Measurements from ENCODE around the gene CLIC5.

Gene CLIC5

GRCh38 chr6:45965007-45965406 lies 50.7 kb downstream of the CLIC5 start:
- DNase-seq (ENCODE audit: low read depth in 1 of 2, low spot score in 1 of 2) = no peak
- no peaks in the 10 kb centered on the region for H3K27me3 ChIP-seq (ENCODE audit: insufficient read depth, poor library complexity, severe bottlenecking)
- H3K4me3 ChIP-seq (replicated peaks; ENCODE audit: insufficient read depth, low read length) = no peak overlapping the region
- no peak overlapping the region for H3K27ac ChIP-seq (replicated peaks)
- TF ChIP-seq GABPA (IDR thresholded peaks at IDR 0.05; ENCODE audit: low read depth) (no peak), POLR2AphosphoS5 (IDR thresholded peaks at IDR 0.05; ENCODE audit: low read depth) (no peak), CTCF (IDR thresholded peaks at IDR 0.05; ENCODE audit: insufficient read depth, low read length) (no peak)

GRCh38 chr6:45964300-45964699 lies 51.4 kb downstream of the CLIC5 start:
- Histone ChIP-seq H3K4me3 (replicated peaks; ENCODE audit: insufficient read depth, low read length) (no peak overlapping the region), H3K27ac (replicated peaks) (no peak overlapping the region), H3K27me3 (ENCODE audit: insufficient read depth, poor library complexity, severe bottlenecking) (no peaks in the 10 kb centered on the region)
- DNase-seq (ENCODE audit: low read depth in 1 of 2, low spot score in 1 of 2) = no peak
- TF ChIP-seq SPI1 (IDR thresholded peaks at IDR 0.05; ENCODE audit: borderline replicate concordance, low read depth) = no peak
- no peak for TF ChIP-seq CTCF (IDR thresholded peaks at IDR 0.05; ENCODE audit: insufficient read depth, low read length)
- TF ChIP-seq GABPA (IDR thresholded peaks at IDR 0.05; ENCODE audit: low read depth) = no peak
- no peak for TF ChIP-seq POLR2AphosphoS5 (IDR thresholded peaks at IDR 0.05; ENCODE audit: low read depth)
- TF ChIP-seq REST (IDR thresholded peaks at IDR 0.05; ENCODE audit: insufficient replicate concordance, low read depth) = no peak

- DNase-seq (ENCODE audit: low read depth in 1 of 2, low spot score in 1 of 2) = no peak
- TF ChIP-seq GABPA (IDR thresholded peaks at IDR 0.05; ENCODE audit: low read depth) (no peak), CTCF (IDR thresholded peaks at IDR 0.05; ENCODE audit: insufficient read depth, low read length) (no peak), SPI1 (IDR thresholded peaks at IDR 0.05; ENCODE audit: borderline replicate concordance, low read depth) (no peak), POLR2AphosphoS5 (IDR thresholded peaks at IDR 0.05; ENCODE audit: low read depth) (no peak), REST (IDR thresholded peaks at IDR 0.05; ENCODE audit: insufficient replicate concordance, low read depth) (no peak)
- H3K27me3 ChIP-seq (ENCODE audit: insufficient read depth, poor library complexity, severe bottlenecking) = peaks cover 2% of the 10 kb centered on the region
These were observed 51.8 kb downstream of the CLIC5 start for GRCh38 chr6:45963896-45964295.

GRCh38 chr6:45961125-45961524 lies 54.5 kb downstream of the CLIC5 start:
- TF ChIP-seq GABPA (IDR thresholded peaks at IDR 0.05; ENCODE audit: low read depth) (no peak), SPI1 (IDR thresholded peaks at IDR 0.05; ENCODE audit: borderline replicate concordance, low read depth) (no peak), POLR2AphosphoS5 (IDR thresholded peaks at IDR 0.05; ENCODE audit: low read depth) (no peak), REST (IDR thresholded peaks at IDR 0.05; ENCODE audit: insufficient replicate concordance, low read depth) (no peak), CTCF (IDR thresholded peaks at IDR 0.05; ENCODE audit: insufficient read depth, low read length) (no peak)
- Histone ChIP-seq H3K27me3 (ENCODE audit: insufficient read depth, poor library complexity, severe bottlenecking) (peaks cover 2% of the 10 kb centered on the region), H3K4me3 (replicated peaks; ENCODE audit: insufficient read depth, low read length) (no peak overlapping the region), H3K27ac (replicated peaks) (no peak overlapping the region)
- no peak for DNase-seq (ENCODE audit: low read depth in 1 of 2, low spot score in 1 of 2)

More at GRCh38 chr6:45963896-45964295, 51.8 kb downstream of the CLIC5 start:
- Histone ChIP-seq H3K4me3 (replicated peaks; ENCODE audit: insufficient read depth, low read length) (no peak overlapping the region), H3K27ac (replicated peaks) (no peak overlapping the region)

Measured in HL-60 (cell line).